Measurements from ENCODE around the gene CRMP1. TPM values are rescaled to one million over a fixed set of nuclear protein-coding genes. Genes with fewer than 3 reads are reported as not detected.

CRMP1 gene
- total RNA-seq (ENCODE audit: low replicate concordance) = not detected in 2 replicates

DNA sequence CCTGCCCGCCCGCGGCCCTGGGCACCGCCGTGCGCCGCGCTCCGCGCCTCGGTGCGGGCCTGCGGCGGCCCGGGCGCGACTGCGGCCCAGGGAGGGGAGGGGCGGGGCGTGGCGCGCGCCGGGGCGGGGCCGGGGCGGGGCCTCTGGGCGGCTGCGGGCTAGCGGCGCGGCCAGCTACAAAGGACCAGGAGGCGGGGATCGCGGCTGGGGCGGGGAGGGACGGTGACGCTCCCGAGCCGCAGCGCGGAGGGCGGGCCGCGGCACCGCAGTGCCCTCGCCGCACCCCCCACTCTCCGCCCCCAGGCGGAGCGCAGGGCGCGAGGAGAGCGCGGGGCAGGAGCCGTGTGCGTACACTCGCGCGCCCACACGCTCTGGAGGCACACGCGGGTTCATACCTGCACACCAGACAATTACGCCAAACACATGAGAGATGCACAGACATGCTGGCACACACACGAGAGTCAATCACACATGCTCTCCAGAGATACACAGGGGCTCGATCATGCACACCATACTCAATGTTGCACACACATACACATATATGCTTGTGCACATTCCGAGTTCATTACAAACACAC, at the start of gene CRMP1:
TSS of gene CRMP1 (minus strand) at position 83 of the 577 bp plus-strand sequence. CDS start 117 bp downstream, outside the sequence.
- no peak for DNase-seq (ENCODE audit: low read depth)
- no peak for TF ChIP-seq CTCF (IDR thresholded peaks at IDR 0.05; ENCODE audit: insufficient read depth, low read length)
- no peak within 1 kb of the TSS for H3K4me3 ChIP-seq (ENCODE audit: low read depth, low read length)

DNA sequence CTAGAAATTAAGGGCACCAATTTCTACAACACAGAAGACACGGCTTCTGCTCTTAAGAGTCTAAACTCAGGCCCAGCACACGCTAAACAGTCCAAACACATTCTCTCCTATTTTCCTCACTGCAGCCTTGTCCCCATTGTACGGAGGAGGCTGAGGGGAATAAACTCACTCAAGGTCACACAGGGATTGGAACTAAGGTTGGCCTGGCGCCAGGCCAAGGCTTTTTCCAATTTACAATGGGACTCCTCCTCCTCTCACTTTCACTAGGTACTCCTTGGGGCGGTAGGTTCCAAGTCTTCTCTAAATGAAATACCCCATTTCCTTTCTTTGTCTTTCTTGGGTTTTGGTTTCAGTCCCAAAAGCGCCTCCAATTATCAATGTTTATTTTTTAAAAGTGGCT, 48.7 kb upstream of the CRMP1 start:
- no peak for DNase-seq (ENCODE audit: low read depth)
- no peak for TF ChIP-seq CTCF (IDR thresholded peaks at IDR 0.05; ENCODE audit: insufficient read depth, low read length)
- no peak overlapping the region for H3K4me3 ChIP-seq (ENCODE audit: low read depth, low read length)

GRCh38 chr4:5940470-5941203, 47.8 kb upstream of the CRMP1 start:
- no peak for DNase-seq (ENCODE audit: low read depth)
- TF ChIP-seq CTCF (IDR thresholded peaks at IDR 0.05; ENCODE audit: insufficient read depth, low read length) = no peak
- H3K4me3 ChIP-seq (ENCODE audit: low read depth, low read length) = no peak overlapping the region

DNA sequence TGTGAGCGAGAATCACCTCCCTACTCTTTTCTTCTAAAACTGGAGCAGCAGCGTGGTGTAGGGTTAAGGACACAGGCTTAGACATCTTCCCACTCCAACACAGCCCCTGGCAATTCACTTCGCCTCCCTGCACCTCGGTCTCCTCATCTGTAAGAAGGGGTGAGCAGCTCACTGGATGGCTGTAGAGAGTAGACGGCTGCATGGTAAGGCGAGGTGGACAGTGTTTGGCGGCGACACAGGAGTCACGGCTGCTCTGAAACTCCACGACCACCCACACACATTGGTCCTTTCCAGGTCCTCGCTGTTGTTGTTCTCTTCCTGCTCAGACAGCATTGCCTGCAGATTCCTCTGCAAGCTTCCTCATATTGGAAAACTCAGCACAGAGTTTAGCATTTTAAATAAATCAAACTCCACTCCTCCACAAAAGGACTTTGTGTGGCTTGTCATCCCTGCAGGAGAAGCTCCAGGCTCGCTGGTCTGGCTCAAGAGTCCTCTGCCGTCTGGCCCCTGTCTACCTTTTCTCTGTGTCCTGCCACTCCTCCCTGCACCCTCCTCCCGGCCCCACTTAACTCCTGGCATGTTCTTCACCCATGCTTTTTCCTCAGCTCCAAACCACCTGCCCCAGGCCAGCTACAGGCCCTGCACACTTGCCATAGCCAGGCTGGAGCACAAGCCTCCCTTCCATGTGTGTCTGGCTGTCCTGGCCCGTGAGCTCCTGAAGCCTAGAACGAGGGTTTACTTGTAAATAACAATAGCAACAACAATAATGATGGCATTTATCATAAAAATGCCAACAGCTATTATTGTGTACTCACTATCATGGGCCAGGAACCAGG, 41.3 kb upstream of the CRMP1 start:
- no peak for DNase-seq (ENCODE audit: low read depth)
- no peak for TF ChIP-seq CTCF (IDR thresholded peaks at IDR 0.05; ENCODE audit: insufficient read depth, low read length)
- no peak overlapping the region for H3K4me3 ChIP-seq (ENCODE audit: low read depth, low read length)

- no peak for DNase-seq (ENCODE audit: low read depth)
- no peak overlapping the region for H3K4me3 ChIP-seq (ENCODE audit: low read depth, low read length)
- TF ChIP-seq CTCF (IDR thresholded peaks at IDR 0.05; ENCODE audit: insufficient read depth, low read length) = no peak
These were observed 40.2 kb upstream of the CRMP1 start for GRCh38 chr4:5933116-5933515.

DNA sequence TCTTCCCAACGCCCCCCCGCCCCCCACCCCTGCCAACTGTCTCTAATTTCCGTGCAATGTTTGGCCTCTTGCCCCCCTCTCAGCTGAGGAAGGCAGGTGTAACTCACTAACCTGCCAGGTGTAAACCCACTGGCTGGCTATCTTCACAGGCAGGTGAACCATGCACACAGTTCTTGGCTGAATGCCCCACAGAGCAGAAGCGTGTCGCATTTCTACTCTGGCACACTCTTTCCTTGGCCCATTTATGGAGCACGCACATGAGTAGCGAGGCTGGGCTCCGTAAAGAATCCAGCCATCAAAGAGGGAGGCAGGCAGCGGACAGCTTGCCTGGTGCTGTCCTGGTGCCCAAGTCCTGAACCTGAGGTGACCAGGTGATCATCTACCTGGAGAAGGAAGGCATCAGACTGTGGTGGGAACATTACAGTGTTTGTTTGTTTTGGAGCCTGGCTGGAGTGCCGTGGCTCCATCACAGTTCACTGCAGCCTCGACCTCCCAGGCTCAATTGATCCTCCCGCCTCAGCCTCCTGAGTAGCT, 39.2 kb upstream of the CRMP1 start:
- H3K4me3 ChIP-seq (ENCODE audit: low read depth, low read length) = no peak overlapping the region
- DNase-seq (ENCODE audit: low read depth) = no peak
- TF ChIP-seq CTCF (IDR thresholded peaks at IDR 0.05; ENCODE audit: insufficient read depth, low read length) = no peak
